ENCODE results near the gene MTSS2.

GRCh38 chr16:70656712-70657263 lies 29.1 kb downstream of the MTSS2 start:
- TF ChIP-seq, protein P1, sequence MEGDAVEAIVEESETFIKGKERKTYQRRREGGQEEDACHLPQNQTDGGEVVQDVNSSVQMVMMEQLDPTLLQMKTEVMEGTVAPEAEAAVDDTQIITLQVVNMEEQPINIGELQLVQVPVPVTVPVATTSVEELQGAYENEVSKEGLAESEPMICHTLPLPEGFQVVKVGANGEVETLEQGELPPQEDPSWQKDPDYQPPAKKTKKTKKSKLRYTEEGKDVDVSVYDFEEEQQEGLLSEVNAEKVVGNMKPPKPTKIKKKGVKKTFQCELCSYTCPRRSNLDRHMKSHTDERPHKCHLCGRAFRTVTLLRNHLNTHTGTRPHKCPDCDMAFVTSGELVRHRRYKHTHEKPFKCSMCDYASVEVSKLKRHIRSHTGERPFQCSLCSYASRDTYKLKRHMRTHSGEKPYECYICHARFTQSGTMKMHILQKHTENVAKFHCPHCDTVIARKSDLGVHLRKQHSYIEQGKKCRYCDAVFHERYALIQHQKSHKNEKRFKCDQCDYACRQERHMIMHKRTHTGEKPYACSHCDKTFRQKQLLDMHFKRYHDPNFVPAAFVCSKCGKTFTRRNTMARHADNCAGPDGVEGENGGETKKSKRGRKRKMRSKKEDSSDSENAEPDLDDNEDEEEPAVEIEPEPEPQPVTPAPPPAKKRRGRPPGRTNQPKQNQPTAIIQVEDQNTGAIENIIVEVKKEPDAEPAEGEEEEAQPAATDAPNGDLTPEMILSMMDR (IDR thresholded peaks at IDR 0.05; ENCODE audit: poor library complexity), result no peak
- no peak for TF ChIP-seq EZH2 (IDR thresholded peaks at IDR 0.05; ENCODE audit: borderline replicate concordance)
- TF ChIP-seq EZH2phosphoT487 (IDR thresholded peaks at IDR 0.05; ENCODE audit: low read depth, severe bottlenecking, unreplicated experiment), result no peak

Measured in hepatocyte (in vitro differentiated cells).